Measurements from ENCODE around the gene TICAM1.

TICAM1 gene

DNA sequence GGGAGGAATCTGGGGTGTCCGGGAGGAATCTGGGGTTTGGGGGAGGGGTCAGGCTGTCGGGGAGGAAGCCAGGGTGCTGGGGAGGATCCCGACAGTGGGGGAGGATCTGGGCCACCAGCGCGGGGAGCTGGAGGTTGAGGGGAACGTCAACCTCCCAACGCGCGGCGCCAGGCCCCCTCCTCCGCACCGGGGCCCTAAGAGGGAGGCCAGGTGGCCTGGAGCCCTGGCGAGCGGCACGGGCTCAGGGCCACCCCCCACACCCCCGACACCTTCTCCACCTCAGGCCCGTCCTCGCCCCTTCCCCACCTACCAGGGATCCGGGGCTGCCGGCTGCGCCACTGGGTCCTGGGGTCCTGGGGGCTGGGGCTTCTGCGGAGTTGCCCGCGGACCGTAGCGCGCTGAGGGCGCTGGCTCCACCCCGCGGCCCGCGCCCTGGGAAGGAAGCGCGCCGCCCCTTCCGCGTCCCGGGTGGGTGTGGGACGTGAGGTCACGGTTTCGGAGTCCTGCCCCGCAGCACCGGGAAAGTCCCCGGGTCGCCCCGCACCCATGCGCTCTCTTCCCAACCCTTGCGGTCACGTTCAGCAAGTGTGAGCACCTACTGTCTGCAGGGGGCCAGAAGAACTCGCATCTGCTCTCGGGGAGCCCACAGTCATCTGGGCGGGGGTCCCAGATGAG, at the start of gene TICAM1:
Gene TICAM1 (minus strand): TSS at position 409 of the 675 bp plus-strand sequence. CDS start 13,335 bp downstream, outside the sequence.
- TF ChIP-seq CTCF (IDR thresholded peaks at IDR 0.05; ENCODE audit: control extremely low read depth, extremely low read depth, low read depth, missing control alignments): no peak
- peak; percentile 85 for DNase-seq (ENCODE audit: extremely low spot score)
- POLR2A ChIA-PET: no interaction called here
- CTCF ChIA-PET: interaction anchor here (0.6 to 4.0 kb wide), 7 partner anchors 9 to 107 kb away, joined by 3 to 15 read pairs (median 7); no protein-coding TSS in a partner anchor

DNA sequence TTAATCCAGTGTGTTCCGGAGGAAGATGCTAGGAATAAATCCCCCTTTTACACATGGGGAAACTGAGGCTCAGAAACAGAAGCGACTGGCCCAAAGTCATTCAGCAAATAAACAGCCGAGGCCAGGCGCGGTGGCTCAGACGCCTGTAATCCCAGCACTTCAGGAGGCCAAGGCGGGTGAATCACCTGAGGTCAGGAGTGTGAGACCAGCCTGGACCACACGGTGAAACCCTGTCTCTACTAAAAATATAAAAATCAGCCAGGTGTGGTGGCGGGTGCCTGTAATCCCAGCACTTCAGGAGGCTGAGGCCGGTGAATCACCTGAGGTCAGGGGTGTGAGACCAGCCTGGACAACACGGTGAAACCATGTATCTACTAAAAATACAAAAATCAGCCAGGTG, 47.5 kb upstream of the TICAM1 start:
- DNase-seq (ENCODE audit: extremely low spot score): no peak
- ChIA-PET POLR2A (no interaction called here), CTCF (no interaction called here)
- TF ChIP-seq CTCF (IDR thresholded peaks at IDR 0.05; ENCODE audit: control extremely low read depth, extremely low read depth, low read depth, missing control alignments): no peak

GRCh38 chr19:4878491-4878968, 47.0 kb upstream of the TICAM1 start:
- POLR2A ChIA-PET: interaction anchor here (0.6 kb wide), 1 partner anchor 137 kb away, joined by 3 read pairs; no protein-coding TSS in a partner anchor
- CTCF ChIA-PET: no interaction called here
- TF ChIP-seq CTCF (IDR thresholded peaks at IDR 0.05; ENCODE audit: control extremely low read depth, extremely low read depth, low read depth, missing control alignments): no peak
- DNase-seq (ENCODE audit: extremely low spot score): no peak

- POLR2A ChIA-PET: interaction anchor here (0.6 kb wide), 1 partner anchor 138 kb away, joined by 3 read pairs; no protein-coding TSS in a partner anchor
- TF ChIP-seq CTCF (IDR thresholded peaks at IDR 0.05; ENCODE audit: control extremely low read depth, extremely low read depth, low read depth, missing control alignments): no peak
- CTCF ChIA-PET: no interaction called here
- DNase-seq (ENCODE audit: extremely low spot score): no peak
Measured at GRCh38 chr19:4877753-4878490, 46.4 kb upstream of the TICAM1 start.

DNA sequence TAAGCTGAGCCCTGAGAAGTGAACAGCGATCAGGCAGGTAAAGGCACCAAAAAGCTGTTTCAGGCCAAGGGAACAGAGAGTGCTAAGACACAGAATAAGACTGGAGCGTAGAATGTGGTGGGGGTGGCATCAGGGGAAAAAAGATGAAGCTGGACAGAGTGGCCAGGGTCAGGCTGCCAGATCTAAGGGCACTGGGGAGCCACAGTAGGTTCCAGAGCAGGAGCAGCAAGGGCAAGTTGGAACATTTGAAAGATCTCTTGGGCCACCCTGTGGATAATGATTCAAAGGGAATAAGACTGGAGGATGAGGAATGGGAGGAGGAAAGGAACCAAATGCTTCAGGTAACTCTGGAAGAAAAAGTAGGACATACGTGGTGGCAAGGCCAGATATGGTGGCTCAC, 42.4 kb upstream of the TICAM1 start:
- no peak for DNase-seq (ENCODE audit: extremely low spot score)
- no peak for TF ChIP-seq CTCF (IDR thresholded peaks at IDR 0.05; ENCODE audit: control extremely low read depth, extremely low read depth, low read depth, missing control alignments)
- POLR2A ChIA-PET: no interaction called here
- CTCF ChIA-PET: interaction anchor here (1.2 to 9.2 kb wide), 9 partner anchors 10 to 157 kb away, joined by 3 to 77 read pairs (median 6); no protein-coding TSS in a partner anchor

DNA sequence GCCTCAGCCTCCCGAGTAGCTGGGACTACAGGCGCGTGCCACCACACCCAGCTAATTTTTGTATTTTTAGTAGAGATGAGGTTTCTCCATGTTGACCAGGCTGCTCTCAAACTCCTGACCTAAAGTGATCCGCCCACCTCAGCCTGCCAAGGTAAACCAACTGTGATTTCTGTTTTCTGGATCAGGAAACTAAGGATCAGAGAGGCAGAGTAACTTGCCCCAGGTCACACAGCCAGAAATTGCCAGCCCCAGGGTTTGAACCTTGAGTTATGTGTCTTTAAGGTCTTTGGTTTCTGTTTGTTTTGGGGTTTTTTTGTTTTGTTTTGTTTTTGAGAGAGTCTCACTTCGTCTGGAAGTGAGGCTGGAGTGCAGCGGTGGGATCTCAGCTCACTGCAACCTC, 40.2 kb upstream of the TICAM1 start:
- ChIA-PET POLR2A (interaction anchor here (0.6 kb wide), 1 partner anchor 276 kb away, joined by 4 read pairs; no protein-coding TSS in a partner anchor), CTCF (interaction anchor here (1.1 to 9.2 kb wide), 7 partner anchors 13 to 160 kb away, joined by 3 to 77 read pairs (median 7); no protein-coding TSS in a partner anchor)
- no peak for DNase-seq (ENCODE audit: extremely low spot score)
- TF ChIP-seq CTCF (IDR thresholded peaks at IDR 0.05; ENCODE audit: control extremely low read depth, extremely low read depth, low read depth, missing control alignments): no peak
